Stimulated activated CD4-positive, alpha-beta T cell treated with anti-CD3 and anti-CD28 coated beads, TNF-alpha, amount 100 ng/mL, for 24 hours (primary cell): ENCODE measurements around the gene LNX2.
"Not testable (repeated sequence)": the region's sequence is repeated elsewhere in the genome, so short reads cannot be mapped to it uniquely, and the experiment has no call there.

Experiments used
- DNase-seq, 3 experiments: peaks; one replicate each; pipeline ENCODE4 v3.0.0-alpha.2; 2020; ENCODE audit warnings: low read depth in 3 of 3

Gene LNX2

DNA sequence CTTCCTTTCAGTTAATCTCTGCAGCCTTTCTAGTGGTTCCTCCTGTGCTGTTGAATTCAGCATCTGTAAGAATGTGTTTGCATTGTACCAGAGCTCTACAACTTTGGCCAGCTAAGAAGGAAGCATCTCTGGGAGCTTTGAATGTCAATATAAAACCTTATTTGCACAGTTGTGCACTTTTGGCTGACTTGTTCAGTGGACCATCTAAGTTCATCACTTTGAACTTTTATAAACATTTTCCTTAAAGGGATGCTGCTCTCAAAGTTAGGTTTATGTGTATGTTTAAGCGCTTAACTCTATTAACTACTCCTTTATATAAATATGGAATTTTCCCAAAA lies 16.9 kb upstream of the LNX2 start:
- no peak for DNase-seq

DNA sequence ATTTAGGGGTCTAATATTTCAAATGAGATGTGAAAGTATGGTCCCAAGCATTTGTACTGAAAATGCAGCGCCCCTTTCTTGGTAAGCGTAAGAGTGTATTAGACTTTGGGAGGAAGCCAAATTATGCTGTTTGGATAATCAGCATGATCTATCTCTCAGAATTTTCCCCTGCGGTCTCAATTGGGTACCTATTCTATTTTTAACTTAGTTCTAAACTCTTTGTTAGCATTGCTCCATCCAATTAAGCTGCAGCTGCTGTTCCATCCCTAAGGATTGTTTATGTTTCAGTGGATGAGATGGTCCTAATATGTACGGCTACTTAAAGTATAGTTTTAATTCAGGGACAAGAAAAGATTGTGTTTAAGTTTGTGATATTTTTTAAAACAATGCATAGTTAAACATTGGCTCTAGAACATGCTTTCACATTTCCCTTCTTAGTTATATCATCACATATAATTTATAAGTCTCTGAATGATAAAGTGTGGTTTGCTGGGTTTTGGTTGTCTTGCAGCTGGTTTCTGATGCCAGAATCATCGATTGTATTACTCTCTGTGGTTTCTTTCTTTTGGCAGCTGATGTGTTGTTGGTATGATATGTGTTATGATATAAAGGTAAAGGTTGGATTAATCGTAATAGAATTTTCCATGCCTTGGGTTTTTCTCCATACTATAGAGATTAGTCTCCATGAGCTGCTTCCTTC lies 16.4 kb upstream of the LNX2 start:
- DNase-seq = no peak

DNA sequence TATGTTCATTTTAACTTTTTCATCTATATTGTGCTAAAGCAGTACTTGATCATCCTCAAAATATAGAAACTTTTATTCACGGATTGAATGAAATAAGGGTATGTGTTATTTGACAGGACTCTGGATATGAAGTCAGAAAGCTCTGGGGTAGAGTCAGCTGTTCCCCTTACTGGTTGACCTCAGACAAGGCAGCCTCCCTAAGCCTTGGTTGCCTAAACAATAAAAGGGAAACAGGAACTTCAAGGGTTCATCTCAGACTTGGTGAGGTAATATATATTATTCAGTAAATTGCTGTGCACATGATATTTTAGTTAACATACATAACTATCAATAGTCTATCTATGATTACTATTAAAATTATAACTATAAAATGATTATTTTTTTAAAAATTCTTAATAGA lies 14.9 kb upstream of the LNX2 start:
- no peak for DNase-seq

DNA sequence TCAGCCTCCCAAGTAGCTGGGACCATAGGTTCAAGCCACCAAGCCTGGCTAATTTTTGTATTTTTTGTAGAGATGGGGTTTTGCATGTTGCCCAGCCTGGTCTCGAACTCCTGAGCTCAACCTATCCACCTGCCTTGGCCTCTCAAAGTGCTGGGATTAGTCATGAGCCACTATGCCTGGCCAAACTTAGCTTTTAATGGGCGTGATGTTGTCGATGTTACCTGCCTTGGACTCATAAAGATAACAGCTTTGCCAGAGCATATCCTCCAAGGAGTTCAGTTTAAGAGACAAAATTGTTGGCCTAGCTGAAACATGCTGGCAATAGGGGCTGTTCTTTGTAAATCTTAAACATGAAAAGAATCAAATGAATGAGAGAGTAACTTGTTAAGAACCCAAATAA lies 14.5 kb upstream of the LNX2 start:
- no peak for DNase-seq

DNA sequence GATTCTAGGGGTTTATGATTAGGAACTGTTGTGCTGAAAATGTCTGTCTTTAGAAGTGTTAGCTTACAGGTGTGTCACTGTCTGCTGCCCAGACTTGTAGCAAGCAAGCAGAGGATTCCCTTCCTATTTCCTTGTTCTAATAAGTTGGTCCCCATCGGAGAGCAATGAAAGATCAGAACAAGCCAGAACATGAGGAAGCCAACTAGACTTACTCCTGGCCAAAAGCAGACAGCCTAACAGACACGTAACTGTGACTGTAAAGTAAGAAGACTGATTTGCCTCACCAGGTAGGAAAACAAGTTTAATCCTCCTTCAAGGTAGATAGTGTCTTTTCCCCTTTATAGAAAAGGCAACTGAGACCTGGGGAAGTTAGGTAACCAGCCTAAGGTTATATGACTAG lies 13.9 kb upstream of the LNX2 start:
- DNase-seq = no peak

DNA sequence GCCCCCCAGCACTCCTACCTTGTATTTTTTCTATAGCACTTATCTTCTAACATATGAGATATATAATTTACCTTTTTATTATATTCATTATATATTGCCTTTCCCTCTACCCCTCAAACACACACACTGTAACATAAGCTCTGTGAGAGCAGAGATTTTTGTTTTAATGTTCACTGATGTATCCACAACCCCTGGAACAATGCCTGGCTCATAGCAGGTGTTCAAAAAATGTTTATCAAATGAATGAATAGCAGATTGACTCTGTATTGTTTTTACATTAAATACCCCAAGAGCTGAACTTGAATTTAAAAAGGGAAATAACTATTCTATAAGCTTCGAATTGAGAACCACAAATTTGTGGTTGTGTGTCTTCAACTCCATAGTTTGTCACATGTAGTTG lies 12.3 kb upstream of the LNX2 start:
- no peak for DNase-seq

DNA sequence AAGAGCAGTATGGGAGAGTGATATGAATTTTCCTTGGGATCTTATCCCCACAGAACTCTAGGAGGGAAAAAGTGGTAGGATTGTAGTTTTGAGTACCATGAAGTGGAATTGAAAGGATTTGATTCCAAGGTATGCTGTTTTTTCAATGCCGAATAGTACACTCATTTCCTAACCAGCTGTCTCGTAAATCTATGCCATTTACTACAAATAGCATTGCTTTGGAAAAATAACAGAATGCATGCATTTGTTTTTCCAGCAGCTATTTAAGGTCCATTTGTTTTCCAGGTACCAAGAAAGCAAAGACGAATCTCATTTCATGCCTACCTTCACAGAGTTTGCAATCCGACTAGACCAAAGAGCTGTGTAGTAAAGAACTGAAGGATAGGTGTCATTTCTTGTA lies 11.9 kb upstream of the LNX2 start:
- no peak for DNase-seq

DNA sequence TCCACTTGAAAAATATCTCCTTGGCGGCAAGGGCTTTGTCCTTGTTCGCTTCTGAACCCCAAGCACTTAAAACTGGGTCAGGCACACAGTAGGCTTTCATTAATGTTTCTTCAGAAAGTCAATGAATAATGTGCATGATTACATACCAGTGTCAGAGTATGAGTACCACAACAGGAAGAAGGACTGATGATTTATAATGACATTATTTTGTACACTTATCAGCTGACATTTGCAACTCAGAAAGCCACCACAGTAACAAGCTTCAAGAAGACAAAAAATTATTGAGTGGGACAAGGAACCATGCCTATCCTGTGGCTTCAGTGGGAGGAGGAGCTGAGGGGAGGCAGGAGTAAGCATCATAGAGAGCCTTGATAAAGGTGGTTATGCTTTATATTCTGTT lies 11.3 kb upstream of the LNX2 start:
- DNase-seq = no peak

DNA sequence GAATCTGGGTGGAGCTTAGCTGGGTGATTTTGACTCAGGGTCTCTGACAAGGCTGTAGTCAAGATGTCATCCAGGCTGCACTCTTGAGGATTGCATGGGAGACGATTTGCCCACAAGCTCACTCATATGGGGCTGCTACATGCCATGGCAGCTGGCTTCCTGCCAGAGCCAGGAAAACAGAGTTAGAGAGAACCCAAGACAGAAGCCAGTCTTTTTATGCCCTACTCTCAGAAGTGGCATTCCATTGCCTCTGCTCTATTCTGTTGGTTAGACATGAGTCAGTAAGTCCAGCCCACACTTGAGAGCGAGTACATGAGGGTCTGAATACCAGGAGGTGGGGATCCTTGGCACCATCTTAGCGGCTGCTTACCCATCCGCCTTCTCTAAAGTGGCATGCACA lies 10.8 kb upstream of the LNX2 start:
- DNase-seq = no peak

DNA sequence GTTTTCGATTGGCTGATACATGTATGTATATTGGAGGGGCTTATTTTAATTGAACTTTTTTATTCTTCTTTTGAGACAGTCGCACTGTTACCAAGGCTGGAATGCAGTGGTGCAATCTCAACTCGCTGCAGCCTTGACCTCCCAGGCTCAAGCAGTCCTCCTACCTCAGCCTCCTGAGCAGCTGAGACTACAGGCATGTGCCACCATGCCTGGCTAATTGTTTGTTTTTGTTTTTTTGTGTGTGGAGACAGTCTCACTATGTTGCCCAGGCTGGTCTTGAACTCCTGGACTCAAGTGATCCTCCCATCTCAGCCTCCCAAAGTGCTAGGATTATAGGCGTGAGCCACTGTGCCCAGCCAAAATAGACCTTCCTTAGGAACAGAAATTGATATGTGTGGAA lies 8.4 kb upstream of the LNX2 start:
- DNase-seq = not testable (repeated sequence)

DNA sequence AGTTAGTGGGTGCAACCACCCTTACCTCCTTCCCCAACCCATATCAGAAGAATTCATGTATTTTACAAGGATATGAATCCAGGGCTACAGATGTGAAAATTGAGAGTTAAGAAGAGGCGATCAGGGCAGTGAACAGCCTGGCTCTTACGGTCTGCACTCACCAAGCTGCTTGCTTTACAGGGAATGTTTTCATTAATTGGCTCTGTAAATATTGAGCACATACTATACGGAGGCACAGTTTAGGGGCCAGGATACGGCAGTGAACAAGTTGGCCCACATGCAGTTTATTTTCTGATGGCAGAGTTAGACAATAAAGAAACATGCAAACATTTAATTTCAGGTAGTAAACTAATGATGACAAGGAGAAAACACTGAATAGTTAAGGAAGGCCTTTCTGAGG lies 7.8 kb upstream of the LNX2 start:
- no peak for DNase-seq

DNA sequence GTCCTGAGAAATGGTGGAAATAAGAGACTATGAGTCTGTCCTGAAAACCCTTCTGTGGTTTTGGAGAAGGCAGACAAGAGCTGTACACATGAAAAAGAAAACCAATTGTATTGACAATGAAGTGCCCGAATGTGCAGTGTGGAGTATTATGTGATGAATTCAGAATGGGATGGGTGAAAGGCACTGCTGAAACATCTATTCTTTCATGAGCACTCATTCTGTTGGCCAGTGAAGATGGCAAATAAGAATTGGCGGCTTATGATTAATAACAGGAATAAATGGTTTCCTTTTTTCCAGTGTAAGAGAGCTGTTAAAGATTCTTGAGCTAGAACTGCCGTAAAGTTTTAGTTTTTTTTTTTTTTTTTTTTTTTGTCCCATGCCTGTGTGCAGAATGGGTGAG lies 7.1 kb upstream of the LNX2 start:
- DNase-seq = no peak

DNA sequence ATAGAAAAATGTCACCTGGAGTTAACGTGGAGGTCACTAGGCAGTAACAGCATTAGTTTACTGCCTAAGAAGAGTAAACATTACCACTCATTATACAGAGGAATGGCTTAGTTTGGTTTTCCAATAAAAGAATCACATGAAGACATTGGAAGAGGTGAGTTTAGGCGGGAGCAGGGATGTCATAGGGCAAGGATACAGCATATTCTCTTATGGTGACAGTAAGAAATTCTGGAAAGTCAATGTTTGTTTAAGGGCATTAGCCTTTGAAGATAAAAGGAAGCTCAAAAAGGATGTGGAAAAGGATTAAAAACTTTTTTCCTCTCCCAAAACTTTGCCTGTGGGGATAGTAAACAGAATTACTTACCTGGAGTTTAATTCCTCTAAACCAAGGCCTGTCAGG lies 5.5 kb upstream of the LNX2 start:
- no peak for DNase-seq

DNA sequence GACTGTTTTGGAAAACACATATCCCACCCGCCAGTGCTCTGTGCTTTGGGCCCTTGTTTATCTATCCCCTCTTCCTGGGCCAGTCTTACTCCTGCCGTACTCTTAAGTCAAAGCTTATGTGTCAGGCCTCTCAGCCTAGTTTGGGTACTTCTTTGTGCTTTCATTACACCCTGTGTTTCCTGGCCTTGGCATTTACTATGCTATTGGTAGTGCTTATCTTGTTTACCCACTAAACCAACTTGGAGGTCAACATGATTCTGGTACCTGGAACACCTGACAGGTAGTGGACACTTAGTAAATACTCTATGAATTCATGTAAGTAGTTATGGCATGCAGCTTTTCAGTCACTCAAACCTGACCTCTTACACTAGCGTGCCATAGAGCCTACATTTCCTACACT lies 3.7 kb upstream of the LNX2 start:
- no peak for DNase-seq

DNA sequence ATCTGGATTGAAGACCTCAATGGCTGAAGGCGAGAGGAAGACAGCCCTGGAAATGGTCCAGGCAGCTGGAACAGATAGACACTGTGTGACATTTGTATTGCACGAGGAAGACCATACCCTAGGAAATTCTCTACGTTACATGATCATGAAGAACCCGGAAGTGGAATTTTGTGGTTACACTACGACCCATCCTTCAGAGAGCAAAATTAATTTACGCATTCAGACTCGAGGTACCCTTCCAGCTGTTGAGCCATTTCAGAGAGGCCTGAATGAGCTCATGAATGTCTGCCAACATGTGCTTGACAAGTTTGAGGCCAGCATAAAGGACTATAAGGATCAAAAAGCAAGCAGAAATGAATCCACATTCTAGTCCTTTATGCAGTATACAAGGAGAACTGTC lies 2.6 kb upstream of the LNX2 start:
- no peak for DNase-seq

DNA sequence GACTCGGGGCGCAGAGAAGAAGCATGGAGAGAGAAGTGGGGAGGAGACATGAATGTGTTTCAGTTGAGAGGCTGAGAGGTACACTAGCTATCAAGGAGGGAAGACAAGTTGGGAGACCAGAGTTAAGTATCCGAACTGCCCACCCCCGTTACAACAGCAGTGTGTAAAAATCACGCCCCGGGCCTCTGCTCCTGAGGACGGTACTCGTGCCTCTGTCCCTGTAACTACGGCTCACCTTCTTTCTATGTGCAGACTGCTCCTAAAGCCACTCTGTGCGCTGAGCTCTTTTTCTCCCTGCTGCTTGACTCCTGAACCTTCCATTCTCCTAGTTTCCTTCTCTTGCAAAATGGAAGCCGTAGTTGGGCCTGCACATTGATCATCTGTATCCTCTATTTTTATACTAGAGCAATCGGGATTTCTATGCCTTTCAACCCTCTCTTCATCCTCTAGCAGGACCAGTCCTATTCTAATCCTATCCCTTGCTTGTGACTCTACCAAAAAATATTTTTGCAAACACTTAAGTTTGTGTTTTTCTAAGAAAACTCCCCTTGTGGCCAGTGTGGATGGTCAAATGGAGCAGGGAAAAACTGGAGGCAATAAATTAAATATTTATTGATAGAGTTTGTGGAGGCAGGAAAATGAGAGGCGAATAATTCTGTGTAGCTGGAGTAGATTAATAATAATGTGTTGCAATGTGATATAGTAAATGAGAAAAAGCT lies 1.9 kb upstream of the LNX2 start:
- no peak for DNase-seq

DNA sequence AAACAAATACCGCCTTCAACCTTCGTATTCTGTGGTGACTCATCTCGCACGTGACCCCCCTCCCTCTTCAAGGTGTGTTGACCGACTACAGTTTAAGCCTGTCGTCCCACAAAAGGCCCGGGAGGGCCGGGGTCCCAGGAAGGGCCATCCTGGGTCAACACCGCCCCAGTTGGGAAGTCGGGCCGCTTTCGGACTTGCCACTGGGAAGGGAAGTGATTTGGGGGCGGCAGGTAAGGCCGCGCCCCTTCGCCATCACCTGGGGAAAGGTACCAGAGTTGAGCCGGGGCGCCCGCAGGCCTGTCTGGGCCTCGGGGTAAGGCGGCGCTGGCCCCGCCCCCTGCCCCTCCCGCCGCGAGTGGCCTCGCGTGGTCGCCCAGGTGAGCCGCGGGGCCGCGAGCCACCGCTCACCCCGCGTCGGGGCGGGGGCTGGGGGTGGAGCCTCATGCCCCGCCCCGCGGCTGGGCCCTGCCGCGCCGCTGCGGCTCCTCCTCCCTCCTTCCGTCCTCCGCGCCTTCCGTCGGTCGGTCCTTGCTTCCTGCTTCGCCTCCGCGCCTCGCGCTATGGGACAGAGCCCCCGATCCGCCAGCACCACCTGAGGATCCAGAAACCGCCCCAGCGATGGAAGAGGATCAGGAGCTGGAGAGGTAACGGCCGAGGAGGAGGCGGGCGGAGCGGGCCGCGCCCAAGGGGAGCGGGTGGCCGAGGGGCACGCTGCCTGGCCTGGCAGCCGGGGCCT lies 1.2 kb upstream of the LNX2 start, which contains the start of gene POLR1D:
POLR1D (plus strand) TSS at position 527 of the 736 bp plus-strand sequence; CDS start at position 619, 92 bp downstream.
- peak; percentile 58 to 74 (median 70) for DNase-seq

DNA sequence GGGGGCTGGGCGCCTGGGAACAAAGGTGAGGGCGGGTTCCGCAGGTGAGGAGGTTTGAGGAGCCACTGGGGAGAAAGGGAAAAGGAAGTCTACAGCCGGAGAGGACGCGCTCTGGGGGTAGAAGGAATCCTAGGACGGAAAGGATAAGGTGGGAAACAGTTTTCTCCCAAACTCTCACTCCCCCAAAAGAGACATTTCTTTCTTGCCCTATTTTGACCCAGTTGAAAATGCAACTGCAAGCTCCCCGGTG lies 712 bp upstream of the LNX2 start:
- no peak for DNase-seq

DNA sequence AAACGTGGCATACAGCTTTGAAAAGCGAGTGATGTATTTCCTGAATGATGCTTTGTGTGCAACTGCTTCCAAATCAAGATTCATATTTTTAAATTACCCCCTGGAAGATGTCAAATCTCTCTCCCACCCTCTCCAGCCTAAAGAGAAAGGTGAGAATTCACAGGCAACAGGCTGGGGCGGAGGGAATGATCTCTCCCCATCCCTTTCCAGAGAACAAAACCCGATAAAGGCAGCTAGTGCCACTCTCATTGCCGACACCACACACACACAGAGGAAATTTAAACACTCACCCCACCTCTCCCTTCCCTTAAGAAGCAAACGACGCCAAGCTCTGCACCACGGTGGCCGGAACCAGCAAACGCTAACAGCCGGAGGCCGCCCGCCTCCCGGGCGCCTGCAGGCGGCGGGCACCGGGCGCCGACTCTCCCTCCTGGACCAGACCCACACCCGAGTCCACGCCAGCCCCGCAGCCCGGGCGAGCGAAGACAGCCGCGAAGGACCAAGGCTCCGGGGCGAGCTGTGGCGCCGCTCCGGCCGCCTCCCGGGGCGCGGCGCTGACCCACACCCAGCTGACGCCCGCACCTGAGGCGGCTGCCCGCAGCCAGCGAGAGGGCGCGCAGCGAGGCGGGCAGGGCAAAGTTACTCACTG lies 477 bp downstream of the LNX2 start:
- peak; percentile 6 to 29 (median 15) for DNase-seq

DNA sequence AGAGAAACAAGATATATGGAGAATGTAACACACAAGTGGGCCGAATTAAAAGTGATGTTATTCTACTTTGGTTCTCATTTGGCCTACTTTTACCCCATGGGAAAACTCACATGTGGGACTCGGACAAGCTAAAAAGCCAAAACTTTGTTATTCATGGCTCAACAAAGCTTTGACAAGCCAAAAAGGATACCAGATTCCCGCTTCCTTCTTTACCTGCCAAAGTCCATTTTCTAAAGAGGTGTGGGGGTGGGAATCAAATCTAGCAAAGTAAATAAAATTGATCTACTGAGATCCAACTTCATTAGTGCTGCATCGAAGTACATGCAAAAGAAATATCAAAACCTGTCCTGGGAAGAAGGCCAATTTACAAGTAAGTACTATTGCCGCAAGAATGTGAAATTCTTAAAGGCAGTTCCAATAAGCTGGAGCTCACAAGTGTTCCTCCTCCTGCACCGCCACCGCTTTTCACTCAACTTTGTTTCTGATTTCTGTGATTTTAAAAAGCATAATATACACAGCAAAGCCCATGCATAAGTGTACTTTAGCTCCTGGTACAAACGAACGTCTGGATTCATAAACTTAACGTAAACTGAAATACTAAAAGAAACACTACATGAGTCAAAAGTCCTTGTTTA lies 1.1 kb downstream of the LNX2 start:
- DNase-seq = no peak

DNA sequence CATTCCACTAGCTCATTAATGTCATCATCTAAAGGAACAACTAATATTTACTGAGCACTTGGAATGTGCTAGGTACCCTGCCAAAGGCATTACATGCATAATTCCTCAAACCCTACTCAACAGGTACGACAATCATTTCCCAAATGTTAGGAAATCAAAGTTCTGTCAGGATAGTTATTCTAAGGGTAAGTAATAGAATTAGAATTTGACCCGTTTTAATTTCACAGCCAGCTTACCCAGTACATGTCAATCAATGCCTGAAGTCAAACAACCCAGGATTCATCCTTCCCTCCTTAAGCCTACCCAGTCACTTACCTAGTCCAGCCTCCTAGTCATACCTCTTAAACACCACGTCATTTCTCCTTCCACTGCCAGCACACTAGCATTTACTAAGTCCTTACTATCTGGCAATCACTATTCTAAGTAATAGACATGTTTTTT lies 2.4 kb downstream of the LNX2 start:
- DNase-seq = no peak

DNA sequence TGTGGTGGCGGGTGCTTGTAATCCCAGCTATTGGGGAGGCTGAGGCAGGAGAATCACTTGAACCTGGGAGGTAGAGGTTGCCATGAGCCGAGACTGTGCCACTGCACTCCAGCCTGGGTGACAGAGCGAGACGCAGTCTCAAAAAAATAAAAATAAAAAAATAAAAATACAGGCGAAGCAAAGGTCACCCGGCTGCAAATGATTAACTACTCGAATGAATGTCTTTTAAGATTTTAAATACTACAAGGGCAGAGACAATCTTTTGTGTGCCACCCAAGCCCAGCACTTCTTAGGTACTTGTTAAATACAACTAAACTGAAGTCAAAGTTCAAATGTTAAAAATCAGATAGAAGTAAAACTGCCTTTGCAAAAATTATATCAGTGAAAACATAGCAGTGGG lies 6.7 kb downstream of the LNX2 start:
- no peak for DNase-seq
